H1 (cell line): ENCODE measurements around the gene DYRK1A. TPM values are rescaled to one million over a fixed set of nuclear protein-coding genes. Genes with fewer than 3 reads are reported as not detected.

Source experiments
- CREB1 ChIP-seq: IDR thresholded peaks from 2 replicates; pipeline ENCODE4 v1.6.1; 2012; ENCODE audit warnings: inconsistent platforms
- EZH2 ChIP-seq: fragments of 200-600 bp; sonication (generic); IDR thresholded peaks from 2 replicates; pipeline ENCODE4 v1.7.1; 2012; ENCODE audit warnings: low read depth, mild to moderate bottlenecking, moderate library complexity, low read length, inconsistent platforms; ENCODE audit not compliant: severe bottlenecking
- NRF1 ChIP-seq: IDR thresholded peaks from 2 replicates; pipeline ENCODE4 v1.6.1; 2011; ENCODE audit warnings: mild to moderate bottlenecking, low read depth, low read length, improper control_type of control experiment
- TAF1 ChIP-seq: IDR thresholded peaks from 2 replicates; pipeline ENCODE4 v1.6.1; 2011; ENCODE audit warnings: mild to moderate bottlenecking, low read depth, low read length
- polyA plus RNA-seq, 7 experiments: library from polyadenylated mRNA; depleted of rRNA in 3 of 7; stranded (reverse) in 5 of 7; unstranded in 2 of 7; fragments of >200 nt in 5 of 7; fragments of 200-250 nt in 2 of 7; gene quantifications; 1 replicate in 5 of 7; 2 replicates in 1 of 7; 4 replicates in 1 of 7; pipeline versions ENCODE4 v1.2.1 to v1.2.3, GENCODE V29; 2011 to 2013; ENCODE audit warnings: missing spikeins in 2 of 7, mixed read lengths in 2 of 7
- total RNA-seq: library from RNA; stranded (reverse); fragmentation: NEBNext Ultra II Directional; extraction: Animal tissue kit (Norgen Biotek cat#: 25700); gene quantifications from 2 replicates; pipeline ENCODE4 v1.2.1, GENCODE V29; 2021
- TF ChIP-seq, protein P1 (sequence below), 3 experiments: IDR thresholded peaks; 1 replicate in 2 of 3; 2 replicates in 1 of 3; pipeline versions ENCODE4 v1.5.1 to v1.6.1; 2011; ENCODE audit warnings: low read length in 3 of 3, mild to moderate bottlenecking in 3 of 3, inconsistent platforms in 2 of 3, low read depth in 1 of 3, moderate library complexity in 1 of 3; ENCODE audit not compliant: insufficient read depth in 1 of 3; ENCODE audit errors: control extremely low read depth in 1 of 3

DYRK1A gene
- total and polyA plus RNA-seq, 2 of the 8 experiments (the other 6 are each of a cell fraction or from before 2014, with no cell fraction given): 61.1 to 62.2 TPM

GRCh38 chr21:37505963-37506362, 139.4 kb downstream of the DYRK1A start (continued):
- no peak for TF ChIP-seq TAF1
- TF ChIP-seq, protein P1, sequence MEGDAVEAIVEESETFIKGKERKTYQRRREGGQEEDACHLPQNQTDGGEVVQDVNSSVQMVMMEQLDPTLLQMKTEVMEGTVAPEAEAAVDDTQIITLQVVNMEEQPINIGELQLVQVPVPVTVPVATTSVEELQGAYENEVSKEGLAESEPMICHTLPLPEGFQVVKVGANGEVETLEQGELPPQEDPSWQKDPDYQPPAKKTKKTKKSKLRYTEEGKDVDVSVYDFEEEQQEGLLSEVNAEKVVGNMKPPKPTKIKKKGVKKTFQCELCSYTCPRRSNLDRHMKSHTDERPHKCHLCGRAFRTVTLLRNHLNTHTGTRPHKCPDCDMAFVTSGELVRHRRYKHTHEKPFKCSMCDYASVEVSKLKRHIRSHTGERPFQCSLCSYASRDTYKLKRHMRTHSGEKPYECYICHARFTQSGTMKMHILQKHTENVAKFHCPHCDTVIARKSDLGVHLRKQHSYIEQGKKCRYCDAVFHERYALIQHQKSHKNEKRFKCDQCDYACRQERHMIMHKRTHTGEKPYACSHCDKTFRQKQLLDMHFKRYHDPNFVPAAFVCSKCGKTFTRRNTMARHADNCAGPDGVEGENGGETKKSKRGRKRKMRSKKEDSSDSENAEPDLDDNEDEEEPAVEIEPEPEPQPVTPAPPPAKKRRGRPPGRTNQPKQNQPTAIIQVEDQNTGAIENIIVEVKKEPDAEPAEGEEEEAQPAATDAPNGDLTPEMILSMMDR (IDR thresholded peaks at IDR 0.05; ENCODE audit: control extremely low read depth in 1 of 3, insufficient read depth in 1 of 3, low read depth in 1 of 3, low read length in 3 of 3): no peak
- TF ChIP-seq EZH2: no peak
- TF ChIP-seq NRF1: no peak
- no peak for TF ChIP-seq CREB1
